WTC11 (cell line): ENCODE measurements around the gene DNAAF5.

Experiments
- CREB1 ChIP-seq: sonication (generic); formaldehyde crosslinking; IDR thresholded peaks from 2 replicates; pipeline ENCODE4 v1.8.0; 2023; ENCODE audit warnings: mild to moderate bottlenecking, missing genetic modification reagents
- E2F4 ChIP-seq: sonication (generic); formaldehyde crosslinking; IDR thresholded peaks from 2 replicates; pipeline ENCODE4 v1.8.1; 2022; ENCODE audit warnings: low read depth, mild to moderate bottlenecking, moderate library complexity, missing genetic modification reagents, borderline replicate concordance
- ELF4 ChIP-seq: sonication (generic); formaldehyde crosslinking; IDR thresholded peaks from 2 replicates; pipeline ENCODE4 v1.8.1; 2022; ENCODE audit warnings: low read depth, mild to moderate bottlenecking, moderate library complexity, missing genetic modification reagents
- ESRRA ChIP-seq: sonication (generic); formaldehyde crosslinking; IDR thresholded peaks from 2 replicates; pipeline ENCODE4 v1.8.1; 2022; ENCODE audit warnings: mild to moderate bottlenecking, missing genetic modification reagents, borderline replicate concordance
- KAT7 ChIP-seq: sonication (generic); formaldehyde crosslinking; IDR thresholded peaks from 2 replicates; pipeline ENCODE4 v1.8.1; 2023; ENCODE audit warnings: missing genetic modification reagents, mild to moderate bottlenecking, borderline replicate concordance
- RORB ChIP-seq: fragments of 250-450 bp; sonication (Bioruptor Pico); IDR thresholded peaks from 2 replicates; pipeline ENCODE4 v1.9.0; 2021; ENCODE audit warnings: mild to moderate bottlenecking
- SMAD3 ChIP-seq: sonication (generic); formaldehyde crosslinking; IDR thresholded peaks from 2 replicates; pipeline ENCODE4 v1.8.0; 2022; ENCODE audit warnings: missing genetic modification reagents, mild to moderate bottlenecking, borderline replicate concordance
- SP1 ChIP-seq: sonication (generic); formaldehyde crosslinking; conservative IDR thresholded peaks from 2 replicates; pipeline ENCODE4 v1.8.1; 2022; ENCODE audit warnings: missing genetic modification reagents
- ZNF121 ChIP-seq: sonication (generic); formaldehyde crosslinking; IDR thresholded peaks from 2 replicates; pipeline ENCODE4 v1.8.0; 2023; ENCODE audit warnings: missing genetic modification reagents
- TF ChIP-seq, protein P1 (sequence below): fragments of 200-600 bp; IDR thresholded peaks from 2 replicates; pipeline ENCODE4 v1.8.0; 2022; ENCODE audit warnings: antibody characterized with exemption

GRCh38 chr7:734808-735207, 8.3 kb downstream of the DNAAF5 start:
- TF ChIP-seq SP1 (CRISPR knock-in tag) (no peak), ZNF121 (CRISPR knock-in tag) (no peak), SMAD3 (CRISPR knock-in tag) (no peak), CREB1 (CRISPR knock-in tag) (no peak), KAT7 (CRISPR knock-in tag) (no peak), ESRRA (no peak), RORB (CRISPR knock-in tag) (no peak), ELF4 (CRISPR knock-in tag) (no peak), E2F4 (CRISPR knock-in tag) (no peak)
- TF ChIP-seq, protein P1, sequence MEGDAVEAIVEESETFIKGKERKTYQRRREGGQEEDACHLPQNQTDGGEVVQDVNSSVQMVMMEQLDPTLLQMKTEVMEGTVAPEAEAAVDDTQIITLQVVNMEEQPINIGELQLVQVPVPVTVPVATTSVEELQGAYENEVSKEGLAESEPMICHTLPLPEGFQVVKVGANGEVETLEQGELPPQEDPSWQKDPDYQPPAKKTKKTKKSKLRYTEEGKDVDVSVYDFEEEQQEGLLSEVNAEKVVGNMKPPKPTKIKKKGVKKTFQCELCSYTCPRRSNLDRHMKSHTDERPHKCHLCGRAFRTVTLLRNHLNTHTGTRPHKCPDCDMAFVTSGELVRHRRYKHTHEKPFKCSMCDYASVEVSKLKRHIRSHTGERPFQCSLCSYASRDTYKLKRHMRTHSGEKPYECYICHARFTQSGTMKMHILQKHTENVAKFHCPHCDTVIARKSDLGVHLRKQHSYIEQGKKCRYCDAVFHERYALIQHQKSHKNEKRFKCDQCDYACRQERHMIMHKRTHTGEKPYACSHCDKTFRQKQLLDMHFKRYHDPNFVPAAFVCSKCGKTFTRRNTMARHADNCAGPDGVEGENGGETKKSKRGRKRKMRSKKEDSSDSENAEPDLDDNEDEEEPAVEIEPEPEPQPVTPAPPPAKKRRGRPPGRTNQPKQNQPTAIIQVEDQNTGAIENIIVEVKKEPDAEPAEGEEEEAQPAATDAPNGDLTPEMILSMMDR: no peak
